Endothelial cell of umbilical vein (primary cell): ENCODE results near the gene DYNC2H1. TPM values are rescaled to one million over a fixed set of nuclear protein-coding genes. Genes with fewer than 3 reads are reported as not detected.

Experiments used
- BruUV-seq: library from RNA; stranded (reverse); fragments of 400-500 nt; replicated peaks from 2 replicates; lab custom pipeline; 2021; lab: Mats Ljungman, UMichigan
- CTCF ChIA-PET: fragments of 300-600, 350-600 bp; sonication (Branson Sonifier 250); formaldehyde crosslinking; loops from one replicate; lab custom pipeline; 2021; ENCODE audit warnings: antibody characterized with exemption, inconsistent platforms; lab: Charles Lee
- POLR2A ChIA-PET: fragments of 300-600, 350-600 bp; sonication (Branson Sonifier 250); formaldehyde crosslinking; loops from one replicate; lab custom pipeline; 2021; ENCODE audit warnings: antibody characterized with exemption, inconsistent platforms; lab: Charles Lee
- DNase-seq: peaks from one replicate; pipeline ENCODE4 v3.0.0-alpha.2; 2011; ENCODE audit warnings: low read depth, low spot score
- FAIRE-seq: peaks from 2 replicates; lab custom pipeline; 2011; peaks lifted over from hg19 to GRCh38; lab: Jason Lieb, UNC
- H2AFZ ChIP-seq: 2 replicates; pipeline ENCODE4 v1.6.0; 2012; ENCODE audit warnings: low read depth, low read length, control low read depth, inconsistent platforms
- H3K27ac ChIP-seq: 2 replicates; pipeline ENCODE4 v1.5.1; 2011; ENCODE audit warnings: low read depth, mild to moderate bottlenecking, control low read depth, low read length, moderate library complexity; ENCODE audit not compliant: insufficient read depth
- H3K27me3 ChIP-seq, 2 experiments: 2 replicates each; pipeline versions ENCODE4 v1.6.0 to v1.6.1; 2011; ENCODE audit warnings: low read length in 2 of 2, mixed read lengths in 1 of 2; ENCODE audit not compliant: control insufficient read depth in 2 of 2, insufficient read depth in 2 of 2
- H3K36me3 ChIP-seq, 2 experiments: 2 replicates in 1 of 2; 3 replicates in 1 of 2; pipeline ENCODE4 v1.5.1; 2011; ENCODE audit warnings: low read length in 2 of 2, mild to moderate bottlenecking in 1 of 2, moderate library complexity in 1 of 2; ENCODE audit not compliant: control insufficient read depth in 2 of 2, insufficient read depth in 2 of 2; ENCODE audit errors: extremely low read depth in 1 of 2
- H3K4me1 ChIP-seq: 3 replicates; pipeline ENCODE4 v1.5.1; 2011; ENCODE audit warnings: mild to moderate bottlenecking, low read length; ENCODE audit not compliant: control insufficient read depth, insufficient read depth; ENCODE audit errors: extremely low read depth
- H3K4me2 ChIP-seq: 2 replicates; pipeline ENCODE4 v1.6.1; 2011; ENCODE audit warnings: low read length, control low read depth, mixed read lengths; ENCODE audit not compliant: insufficient read depth
- H3K4me3 ChIP-seq, 3 experiments: fragments of 200-600 bp in 1 of 3; sonication (generic), shearing (Covaris generic) in 1 of 3; replicated peaks in 1 of 3; 2 replicates each; pipeline ENCODE4 v1.5.1; 2011 to 2016; ENCODE audit warnings: control low read depth in 3 of 3, low read length in 3 of 3, mild to moderate bottlenecking in 2 of 3, inconsistent platforms in 1 of 3, low read depth in 1 of 3, moderate library complexity in 1 of 3; ENCODE audit not compliant: insufficient read depth in 1 of 3
- H3K79me2 ChIP-seq: 2 replicates; pipeline ENCODE4 v1.6.0; 2012; ENCODE audit warnings: low read length, inconsistent platforms; ENCODE audit not compliant: control insufficient read depth, insufficient read depth
- H3K9ac ChIP-seq: replicated peaks from 2 replicates; pipeline ENCODE3; 2011; ENCODE audit warnings: low read length, control low read depth; ENCODE audit not compliant: insufficient read depth; ENCODE audit errors: extremely low read depth
- H3K9me1 ChIP-seq: replicated peaks from 3 replicates; pipeline ENCODE4 v1.6.0; 2011; ENCODE audit warnings: mild to moderate bottlenecking, low read length; ENCODE audit not compliant: control insufficient read depth, insufficient read depth; ENCODE audit errors: extremely low read depth
- H3K9me3 ChIP-seq: replicated peaks from 2 replicates; pipeline ENCODE4 v1.5.1; 2012; ENCODE audit warnings: low read length, inconsistent platforms; ENCODE audit not compliant: control insufficient read depth, insufficient read depth
- H4K20me1 ChIP-seq: replicated peaks from 2 replicates; pipeline ENCODE3; 2011; ENCODE audit warnings: mild to moderate bottlenecking, low read length; ENCODE audit not compliant: control insufficient read depth, insufficient read depth; ENCODE audit errors: extremely low read depth
- CTCF ChIP-seq, 2 donors: IDR thresholded peaks; 1 replicate in 1 of 2; 2 replicates in 1 of 2; pipeline ENCODE4 v1.5.1; 2011; ENCODE audit warnings: low read length in 2 of 2, mild to moderate bottlenecking in 2 of 2, moderate library complexity in 2 of 2, control low read depth in 1 of 2, inconsistent platforms in 1 of 2, low read depth in 1 of 2; ENCODE audit not compliant: insufficient read depth in 1 of 2; ENCODE audit errors: extremely low read depth in 1 of 2
- EZH2 ChIP-seq: IDR thresholded peaks from 2 replicates; pipeline ENCODE4 v1.6.1; 2012; ENCODE audit warnings: borderline replicate concordance, low read depth, mild to moderate bottlenecking, moderate library complexity, low read length, inconsistent platforms; ENCODE audit not compliant: severe bottlenecking
- FOS ChIP-seq: IDR thresholded peaks from 2 replicates; pipeline ENCODE4 v1.6.1; 2011; ENCODE audit warnings: mild to moderate bottlenecking, low read length, moderate library complexity, borderline replicate concordance; ENCODE audit not compliant: insufficient read depth
- GATA2 ChIP-seq: IDR thresholded peaks from 2 replicates; pipeline ENCODE4 v1.7.0; 2011; ENCODE audit warnings: low read depth, mild to moderate bottlenecking, moderate library complexity, mixed read lengths, low read length; ENCODE audit not compliant: insufficient read length, insufficient read depth
- JUN ChIP-seq: IDR thresholded peaks from 2 replicates; pipeline ENCODE4 v1.6.1; 2011; ENCODE audit warnings: borderline replicate concordance, low read depth; ENCODE audit not compliant: insufficient read length, insufficient read depth
- MAX ChIP-seq: IDR thresholded peaks from 2 replicates; pipeline ENCODE4 v1.6.1; 2011; ENCODE audit not compliant: insufficient read depth, insufficient read length
- MYC ChIP-seq: IDR thresholded peaks from one replicate; pipeline ENCODE4 v1.6.1; 2011; ENCODE audit warnings: mild to moderate bottlenecking, low read depth, low read length
- POLR2A ChIP-seq: IDR thresholded peaks from 2 replicates; pipeline ENCODE4 v1.6.1; 2012; ENCODE audit warnings: low read depth, mild to moderate bottlenecking, control low read depth, low read length
- POLR2AphosphoS5 ChIP-seq: IDR thresholded peaks from 2 replicates; pipeline ENCODE4 v1.6.1; 2012; ENCODE audit warnings: low read depth, mild to moderate bottlenecking, control low read depth, low read length, moderate library complexity; ENCODE audit not compliant: insufficient read depth
- dilution Hi-C: fragments of 300-500 bp; cut with MboI; formaldehyde crosslinking; loops from one replicate; pipeline ENCODE4 v1.15.0; 2019; ENCODE audit warnings: low sequenced_read_pairs; ENCODE audit not compliant: extremely low pct_ligation_motif_present
- intact Hi-C: fragments of 100-400 bp; cut with micrococcal nuclease; formaldehyde crosslinking; loops from one replicate; pipeline ENCODE4 v1.10.0; 2022
- polyA plus RNA-seq, 4 experiments: library from polyadenylated mRNA; depleted of rRNA in 3 of 4; stranded (reverse) in 3 of 4; unstranded in 1 of 4; fragments of >200 nt; gene quantifications; 2 replicates each; pipeline versions ENCODE4 v1.2.1 to v1.2.3, GENCODE V29; 2011 to 2012; ENCODE audit warnings: missing spikeins in 1 of 4
- total RNA-seq: library from RNA; stranded (reverse); gene quantifications from 2 replicates; pipeline ENCODE4 v1.2.3, GENCODE V29; 2021

DYNC2H1 gene
- total and polyA plus RNA-seq, 2 donors (not counting 3 experiments of a cell fraction or from before 2014, with no cell fraction given) = 1.9 to 4.2 TPM

GRCh38 chr11:103284260-103284659, 175.0 kb downstream of the DYNC2H1 start:
- intact Hi-C loops = no loop called here
- H3K9me1 ChIP-seq = no peaks in the 10 kb centered on the region

More at GRCh38 chr11:103284260-103284659, 175.0 kb downstream of the DYNC2H1 start:
- Histone ChIP-seq H3K9ac (no peak overlapping the region), H2AFZ (no peak overlapping the region), H3K79me2 (no peaks in the 10 kb centered on the region), H3K36me3 (no peaks in the 10 kb centered on the region), H3K27me3 (no peaks in the 10 kb centered on the region), H3K27ac (no peak overlapping the region), H3K4me3 (no peak overlapping the region), H3K4me1 (no peaks in the 10 kb centered on the region), H3K9me3 (no peaks in the 10 kb centered on the region), H3K4me2 (no peak overlapping the region), H4K20me1 (no peaks in the 10 kb centered on the region)
- TF ChIP-seq EZH2 (no peak), POLR2AphosphoS5 (no peak), GATA2 (no peak), JUN (no peak), CTCF (IDR thresholded peaks at IDR 0.05; ENCODE audit: extremely low read depth in 1 of 2, insufficient read depth in 1 of 2, low read depth in 1 of 2, low read length in 2 of 2) (no peak), MYC (no peak), FOS (no peak), MAX (no peak), POLR2A (no peak)
- dilution Hi-C loops = no loop called here
- DNase-seq (no peak), FAIRE-seq (no peak)
- ChIA-PET CTCF (no interaction called here), POLR2A (no interaction called here)
- BruUV-seq = no TSS peak
